Stimulated activated CD4-positive, alpha-beta T cell treated with anti-CD3 and anti-CD28 coated beads, TNF-alpha, amount 100 ng/mL, for 24 hours (primary cell): ENCODE data around the gene AMIGO2.
"Not testable (repeated sequence)": the region's sequence is repeated elsewhere in the genome, so short reads cannot be mapped to it uniquely, and the experiment has no call there.

Source experiments
- DNase-seq, 3 experiments: peaks; one replicate each; pipeline ENCODE4 v3.0.0-alpha.2; 2020; ENCODE audit warnings: low read depth in 3 of 3

The AMIGO2 gene, protein sequence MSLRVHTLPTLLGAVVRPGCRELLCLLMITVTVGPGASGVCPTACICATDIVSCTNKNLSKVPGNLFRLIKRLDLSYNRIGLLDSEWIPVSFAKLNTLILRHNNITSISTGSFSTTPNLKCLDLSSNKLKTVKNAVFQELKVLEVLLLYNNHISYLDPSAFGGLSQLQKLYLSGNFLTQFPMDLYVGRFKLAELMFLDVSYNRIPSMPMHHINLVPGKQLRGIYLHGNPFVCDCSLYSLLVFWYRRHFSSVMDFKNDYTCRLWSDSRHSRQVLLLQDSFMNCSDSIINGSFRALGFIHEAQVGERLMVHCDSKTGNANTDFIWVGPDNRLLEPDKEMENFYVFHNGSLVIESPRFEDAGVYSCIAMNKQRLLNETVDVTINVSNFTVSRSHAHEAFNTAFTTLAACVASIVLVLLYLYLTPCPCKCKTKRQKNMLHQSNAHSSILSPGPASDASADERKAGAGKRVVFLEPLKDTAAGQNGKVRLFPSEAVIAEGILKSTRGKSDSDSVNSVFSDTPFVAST

DNA sequence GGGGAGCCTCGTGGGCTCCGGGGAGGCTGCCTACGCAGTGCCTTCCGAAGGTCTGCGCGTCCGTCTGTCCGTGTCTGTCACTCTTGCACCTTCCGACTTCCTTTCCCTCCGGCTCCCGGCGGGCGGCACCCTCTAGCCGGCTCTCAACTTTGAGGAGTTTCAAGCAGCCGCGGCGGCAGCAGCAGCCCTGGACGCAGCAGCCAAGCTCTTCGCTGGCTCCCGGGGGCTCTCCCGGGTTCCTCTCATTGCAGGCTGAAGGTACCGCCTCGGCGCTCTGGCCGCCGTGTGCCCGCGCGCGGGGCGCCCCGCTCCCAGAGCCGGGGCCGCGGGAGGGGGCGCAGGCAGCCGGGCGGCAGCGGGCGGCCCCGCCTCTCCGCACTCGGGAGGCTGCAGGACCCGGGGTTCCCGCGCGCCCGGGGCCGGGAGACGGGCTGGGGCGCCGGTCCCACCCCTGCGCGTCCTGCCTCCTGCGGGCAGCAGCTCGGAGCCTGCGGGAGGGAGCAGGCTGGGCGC is at the start of gene AMIGO2, which contains the start of gene PCED1B:
Gene AMIGO2, minus strand, starts transcription at position 492 of the 513 bp plus-strand sequence. CDS start 957 bp downstream, outside the sequence.
Gene PCED1B, plus strand, starts transcription at position 154 of the 513 bp plus-strand sequence. CDS start 155,443 bp downstream, outside the sequence.
- DNase-seq, result peak; percentile 28 to 72 (median 51)

DNA sequence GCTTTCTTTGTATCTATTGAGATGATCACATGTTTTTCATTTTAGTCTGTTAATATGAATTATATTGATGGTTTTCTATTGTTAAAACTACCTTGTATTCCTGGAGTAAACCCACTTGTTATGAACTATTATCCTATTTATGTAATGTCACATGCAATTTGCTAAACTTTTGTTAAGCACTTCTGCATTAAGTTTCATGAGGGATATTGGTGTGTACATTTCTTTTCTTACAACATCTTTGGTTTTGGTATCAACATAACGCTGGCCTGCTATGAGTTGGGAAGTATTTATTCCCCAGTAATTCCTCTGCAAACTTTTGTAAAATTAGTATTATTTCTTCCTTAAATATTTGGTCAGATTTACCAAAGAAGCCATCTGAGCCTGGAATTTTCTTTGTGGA is 46.5 kb upstream of the AMIGO2 start:
- DNase-seq, result no peak

DNA sequence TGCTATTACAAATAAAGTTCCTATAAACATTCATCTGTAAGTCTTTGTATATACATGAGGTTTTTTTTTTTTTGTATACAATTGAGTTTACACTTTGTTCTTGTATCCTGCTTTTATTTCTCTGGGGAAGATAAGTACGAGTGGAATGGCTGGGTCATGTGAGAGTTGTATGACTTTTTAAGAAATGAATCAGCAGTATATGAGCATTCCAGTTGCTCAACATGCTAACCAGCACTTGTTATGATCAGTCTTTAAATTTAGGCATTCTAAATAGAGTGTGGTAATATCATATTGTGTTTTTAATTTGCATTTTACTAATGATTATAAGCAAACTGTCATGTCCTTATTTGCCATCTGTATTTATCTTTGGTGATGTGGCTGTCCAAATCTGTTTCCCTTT is 44.7 kb upstream of the AMIGO2 start:
- no peak for DNase-seq

DNA sequence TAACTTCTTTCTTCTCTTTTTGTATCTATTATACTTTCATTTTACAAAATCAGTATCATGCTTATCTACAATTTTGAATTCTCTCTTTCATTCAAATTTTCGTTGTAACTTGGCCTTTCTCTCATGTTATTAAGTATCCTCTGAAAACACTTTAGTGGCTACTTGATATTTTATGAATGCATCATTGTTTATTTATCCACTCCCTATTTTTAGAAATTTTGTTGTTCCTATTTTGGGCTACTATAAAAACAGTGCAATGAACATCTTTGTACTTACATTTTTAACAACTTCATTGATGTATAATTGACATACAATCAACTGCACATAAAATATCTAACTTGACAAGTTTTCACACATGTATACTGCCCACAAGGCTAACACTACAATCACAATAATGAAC is 44.0 kb upstream of the AMIGO2 start:
- DNase-seq, result no peak

DNA sequence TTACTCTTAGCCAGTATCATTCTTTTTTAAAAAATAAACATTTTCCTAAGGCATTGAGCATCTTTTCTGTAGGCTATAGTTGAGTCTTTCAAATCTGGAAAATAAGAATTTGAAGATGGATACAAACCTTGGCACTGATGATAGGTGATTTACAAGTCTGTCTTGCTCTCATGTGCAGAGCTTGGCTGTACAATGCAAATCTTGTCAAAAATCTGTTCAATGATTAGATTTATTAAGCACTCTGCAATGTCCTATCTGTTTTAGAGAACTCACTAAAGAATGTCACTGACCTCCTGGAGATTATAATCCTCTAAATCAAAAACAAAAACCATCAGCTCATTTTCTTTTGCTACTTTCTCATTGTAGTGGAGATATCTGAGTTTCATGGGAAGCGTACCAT is 42.8 kb upstream of the AMIGO2 start:
- no peak for DNase-seq

DNA sequence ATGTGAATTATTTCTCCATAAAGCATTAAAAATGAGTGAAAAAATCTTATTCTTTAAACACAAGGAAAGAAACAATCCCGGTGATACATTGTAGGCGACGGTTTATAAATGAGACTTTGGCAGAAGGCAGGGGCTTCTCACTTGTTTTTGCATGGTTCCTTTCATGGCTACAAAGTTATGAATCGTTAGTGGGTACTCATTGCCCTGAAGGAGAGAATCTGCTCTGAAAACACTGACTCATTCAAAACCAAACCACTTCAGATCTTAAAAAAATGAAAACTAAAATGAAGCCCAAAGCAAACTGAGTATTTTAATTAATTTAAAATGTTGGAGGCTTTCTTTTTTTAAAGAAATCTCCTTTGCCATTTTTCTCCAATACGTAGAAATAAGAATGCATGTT is 41.4 kb upstream of the AMIGO2 start:
- DNase-seq, result no peak

DNA sequence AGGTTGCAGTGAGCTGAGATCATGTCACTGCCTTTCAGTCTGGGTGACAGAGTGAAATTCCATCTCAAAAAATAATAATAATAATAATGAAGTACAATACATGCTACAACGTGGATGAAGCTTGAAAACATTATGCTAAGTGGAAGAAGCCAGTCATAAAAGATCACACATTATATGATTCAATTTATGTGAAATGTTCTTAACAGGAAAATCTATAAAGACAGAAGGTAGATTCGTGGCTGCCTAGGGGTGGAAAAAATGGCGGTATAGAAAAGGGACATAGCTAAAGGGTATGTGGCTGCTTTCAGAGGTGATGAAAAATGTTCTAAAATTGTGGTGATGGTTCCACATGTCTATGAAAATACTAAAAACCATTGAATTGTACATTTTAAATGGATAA is 41.0 kb upstream of the AMIGO2 start:
- DNase-seq, result no peak

DNA sequence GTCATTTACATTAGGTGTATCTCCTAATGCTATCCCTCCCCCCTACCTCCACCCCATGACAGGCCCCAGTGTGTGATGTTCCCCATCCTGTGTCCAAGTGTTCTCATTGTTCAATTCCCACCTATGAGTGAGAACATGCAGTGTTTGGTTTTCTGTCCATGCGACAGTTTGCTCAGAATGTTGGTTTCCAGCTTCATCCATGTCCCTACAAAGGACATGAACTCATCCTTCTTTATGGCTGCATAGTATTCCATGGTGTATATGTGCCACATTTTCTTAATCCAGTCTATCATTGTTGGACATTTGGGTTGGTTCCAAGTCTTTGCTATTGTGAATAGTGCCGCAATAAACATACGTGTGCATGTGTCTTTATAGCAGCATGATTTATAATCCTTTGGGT is 37.5 kb upstream of the AMIGO2 start:
- not testable (repeated sequence) for DNase-seq

DNA sequence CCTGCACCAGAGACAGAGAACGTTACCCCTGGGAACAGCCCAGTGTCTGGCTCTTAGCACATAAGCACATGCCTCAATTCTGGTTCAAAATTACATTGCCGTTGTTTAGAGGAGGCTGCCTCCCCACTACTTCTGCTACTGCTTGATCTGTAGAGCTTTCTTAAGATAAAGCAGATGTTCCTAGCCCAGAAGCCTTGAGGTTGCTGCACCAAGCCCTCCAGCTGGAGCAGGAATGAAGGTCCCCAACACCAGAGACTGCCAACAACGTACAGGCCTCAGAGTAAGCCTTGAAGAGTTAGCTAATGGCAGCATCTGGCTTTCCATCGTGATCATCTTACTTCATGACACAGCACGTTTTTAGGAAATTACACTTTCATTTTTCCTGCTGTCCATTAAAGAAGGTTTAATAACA is 34.7 kb upstream of the AMIGO2 start:
- DNase-seq, result no peak

DNA sequence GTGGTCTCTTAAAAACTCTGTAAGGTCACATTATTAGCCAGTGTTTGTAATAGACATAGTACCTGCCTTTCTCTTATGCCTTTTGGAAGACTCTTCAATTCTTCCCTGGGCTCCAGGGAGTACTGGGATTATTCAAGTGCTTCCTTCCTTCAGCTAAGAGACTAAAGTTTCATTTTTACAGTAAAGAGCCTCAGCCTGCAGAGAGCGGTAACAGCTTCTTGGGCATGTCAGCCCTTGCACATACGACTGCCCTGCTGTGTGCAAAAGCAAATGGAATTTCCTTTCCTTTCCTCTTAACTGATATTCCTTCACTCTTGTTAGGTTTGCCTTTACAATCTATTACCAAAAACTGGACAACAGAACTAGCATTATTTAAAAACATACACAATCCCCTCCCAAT is 32.9 kb upstream of the AMIGO2 start:
- DNase-seq, result no peak

DNA sequence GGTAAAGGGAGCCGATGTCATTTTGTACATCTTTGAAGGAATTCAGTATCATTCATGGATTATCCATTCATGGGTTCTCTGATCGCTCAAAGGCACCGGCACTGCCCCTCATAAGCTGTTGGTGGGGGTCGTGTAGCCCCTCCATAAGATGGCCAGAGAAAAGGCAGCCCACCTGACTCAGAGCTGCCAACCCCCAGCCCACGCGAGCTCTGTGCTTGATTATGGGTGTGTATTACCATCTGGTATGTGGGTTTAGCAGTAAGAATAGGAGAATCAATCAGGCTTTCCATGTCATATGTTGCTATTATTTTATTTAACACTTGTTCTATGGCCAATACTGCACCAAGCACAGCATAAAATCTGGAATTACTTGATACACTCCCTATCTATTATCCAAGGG is 32.1 kb upstream of the AMIGO2 start:
- DNase-seq, result no peak

DNA sequence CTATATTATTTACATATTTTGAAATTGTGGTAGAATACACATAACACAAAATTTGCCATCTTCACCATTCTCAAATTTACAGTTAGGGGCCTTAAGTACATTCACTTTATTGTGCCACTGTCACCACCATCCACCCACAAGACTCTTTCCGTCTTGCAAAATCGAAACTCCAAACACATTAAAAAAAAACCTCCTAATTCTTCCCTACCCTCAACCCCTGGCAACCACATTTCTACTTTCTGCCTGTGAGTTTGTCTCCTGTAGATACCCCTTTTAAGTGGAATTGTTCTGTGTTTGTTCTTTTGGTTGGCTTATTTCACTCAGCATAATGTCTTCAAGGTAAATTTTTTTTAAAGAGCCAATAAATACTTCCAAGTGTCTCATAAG is 31.6 kb upstream of the AMIGO2 start:
- no peak for DNase-seq

DNA sequence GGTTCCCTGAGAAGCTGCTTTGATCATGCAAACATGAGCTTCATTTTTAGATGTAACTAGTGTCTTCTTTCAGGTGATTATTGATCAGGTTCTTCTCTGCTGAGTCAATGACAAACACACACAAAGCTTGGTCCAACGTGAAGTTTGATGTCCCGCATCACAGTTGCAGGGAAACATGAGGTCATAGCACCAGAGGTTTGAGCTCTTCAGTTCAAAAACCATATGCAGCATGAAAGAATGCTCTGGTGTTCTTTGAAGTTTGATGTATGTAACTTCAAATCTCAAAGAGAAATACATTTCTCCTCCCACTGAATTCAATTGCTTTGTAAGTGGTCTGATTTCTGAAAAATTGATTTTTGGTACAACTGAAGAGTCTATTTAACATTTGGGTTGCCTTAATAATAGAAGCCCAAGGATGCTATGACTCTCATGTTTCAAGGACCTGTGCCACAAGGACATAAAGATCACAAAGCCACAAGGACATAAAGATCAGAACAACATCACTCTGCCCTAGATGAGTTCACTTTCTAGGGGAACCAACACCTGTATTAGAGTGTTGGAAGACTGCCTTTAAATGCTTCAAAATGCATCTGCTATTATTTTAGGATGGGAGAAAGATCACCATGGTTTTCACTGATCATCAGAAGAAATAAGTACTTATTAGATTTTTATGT is 31.1 kb upstream of the AMIGO2 start:
- DNase-seq, result no peak

DNA sequence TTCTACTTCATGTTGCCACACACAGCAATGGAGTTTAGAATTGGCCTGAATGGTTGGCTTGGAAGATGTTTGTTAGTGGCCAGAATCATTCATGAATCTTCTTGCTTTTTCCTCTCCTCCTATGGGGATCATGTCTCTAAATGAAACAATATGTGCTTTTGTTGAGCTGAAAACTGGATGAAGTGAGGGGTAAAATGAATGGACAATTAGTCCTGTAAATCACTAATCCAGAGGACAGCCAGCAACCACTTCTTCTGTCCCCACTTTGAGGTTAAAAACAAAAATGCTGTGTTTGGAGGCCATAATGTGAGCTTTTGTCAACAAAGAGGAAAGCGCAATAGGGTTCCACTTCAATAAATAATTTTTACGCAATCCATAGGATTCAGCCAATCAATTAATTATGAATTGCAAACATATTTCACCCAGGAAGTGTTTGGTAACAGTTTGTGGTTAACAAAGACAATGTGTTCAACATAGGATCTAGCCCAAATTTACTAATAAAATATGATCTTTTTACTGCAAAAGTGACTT is 30.3 kb upstream of the AMIGO2 start:
- DNase-seq, result no peak

DNA sequence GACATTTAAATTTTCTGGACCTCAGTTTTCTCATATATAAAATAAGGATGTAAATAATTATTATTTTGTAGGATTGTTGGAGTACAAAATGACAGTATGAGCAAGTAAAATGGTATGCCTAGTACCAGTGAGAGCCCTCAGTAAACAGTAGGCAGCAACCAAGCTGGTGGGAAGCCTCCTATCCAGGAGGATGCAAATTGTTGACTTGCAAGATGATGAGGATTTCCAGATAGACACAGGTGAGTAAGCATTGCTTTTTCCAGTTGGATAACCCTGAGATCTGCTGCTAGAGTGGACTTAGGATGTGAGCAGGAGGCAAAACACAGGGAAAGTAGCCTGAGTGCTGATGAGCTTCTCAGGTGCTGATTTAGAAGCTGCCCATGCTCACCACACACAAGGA is 28.2 kb upstream of the AMIGO2 start:
- no peak for DNase-seq

DNA sequence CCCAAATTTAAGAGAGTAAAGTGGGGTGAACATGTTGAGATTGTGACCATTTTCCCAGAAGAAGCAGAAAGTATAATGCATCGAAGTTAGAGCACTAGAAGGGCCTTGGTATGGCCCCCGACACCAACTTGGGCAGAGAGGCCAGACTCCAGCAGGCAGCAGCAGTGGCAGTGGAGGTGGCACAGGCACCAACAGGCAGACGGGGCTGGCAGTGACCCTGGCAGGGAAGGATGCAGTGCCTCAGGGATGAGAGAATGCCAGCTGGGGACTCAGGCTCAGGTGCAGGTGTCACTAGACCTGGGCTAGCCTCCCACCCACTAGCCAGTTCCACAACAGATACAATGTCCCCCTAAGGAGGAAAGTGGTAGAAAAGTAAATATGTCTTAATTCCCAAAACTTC is 27.7 kb upstream of the AMIGO2 start:
- DNase-seq, result no peak

DNA sequence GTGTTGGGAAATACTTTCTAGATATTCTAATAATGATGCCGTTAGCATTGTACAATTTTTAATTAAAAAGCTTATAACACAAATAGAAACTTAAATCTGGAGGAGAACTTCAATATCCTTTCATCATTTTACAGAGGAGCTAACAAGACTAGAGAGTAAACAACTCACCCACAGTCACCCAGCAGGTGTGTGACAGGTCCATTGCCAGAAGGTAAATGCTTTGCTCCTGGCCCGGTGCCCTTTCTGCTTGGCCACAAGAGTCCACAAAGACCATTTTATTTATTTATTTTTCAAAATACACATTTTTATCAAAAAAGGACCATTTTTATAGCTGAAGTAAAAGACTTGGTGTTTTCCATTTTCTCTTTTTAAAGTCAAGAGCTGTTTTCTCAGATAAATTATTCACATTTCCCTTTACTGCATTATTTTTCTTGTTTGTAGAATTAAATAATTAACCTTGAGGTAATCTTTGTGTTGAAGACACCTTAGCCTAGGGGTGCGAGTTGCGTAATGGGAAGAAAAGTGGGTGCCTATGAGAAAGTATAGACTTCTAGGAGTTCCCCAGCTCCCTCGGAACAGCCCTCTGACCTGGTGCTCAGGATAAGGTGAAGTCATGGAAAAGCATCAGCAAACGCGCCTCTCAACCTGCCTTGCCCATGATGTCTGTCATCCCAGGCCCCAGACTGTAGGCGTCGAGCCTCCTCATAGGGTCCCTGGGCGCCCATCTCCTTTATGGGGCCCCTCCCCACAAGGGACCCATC is 26.3 kb upstream of the AMIGO2 start:
- no peak for DNase-seq

DNA sequence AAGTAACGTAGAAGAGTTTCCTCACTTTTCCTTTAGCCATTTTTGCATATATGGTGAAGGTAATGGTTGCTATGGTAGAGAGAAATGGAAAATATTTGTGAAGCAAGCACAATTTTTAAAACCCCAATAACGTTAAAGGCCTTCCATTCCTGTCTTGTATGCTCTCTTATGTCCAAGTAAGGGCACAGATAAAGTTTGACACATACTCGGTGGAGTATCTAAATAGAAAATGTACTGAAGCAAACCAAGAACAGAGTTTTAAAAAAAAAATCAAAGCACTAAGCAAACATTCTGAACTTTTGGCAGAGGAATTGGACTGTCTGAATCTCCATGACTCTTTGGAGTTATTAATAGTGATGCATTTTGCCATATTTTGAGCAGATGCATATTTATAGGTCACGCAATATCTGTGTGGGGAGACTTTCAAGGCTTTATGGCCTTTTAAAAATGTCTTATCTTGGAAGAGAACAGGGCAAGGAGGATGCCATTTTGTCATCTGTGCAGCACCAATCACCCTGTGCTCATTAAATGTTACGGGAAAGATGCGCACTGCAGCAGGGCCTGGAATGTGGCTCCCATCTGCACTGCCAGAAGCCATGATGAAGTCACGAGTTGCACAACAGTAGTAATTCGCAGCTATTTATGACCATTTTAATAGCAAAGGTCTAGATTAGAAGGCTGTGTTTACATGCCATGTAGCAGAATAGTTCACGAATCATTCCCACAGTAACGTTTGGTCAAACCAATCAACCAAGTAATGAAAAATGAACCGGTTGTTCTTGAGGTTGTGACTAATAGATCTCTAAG is 23.3 kb upstream of the AMIGO2 start:
- no peak for DNase-seq

DNA sequence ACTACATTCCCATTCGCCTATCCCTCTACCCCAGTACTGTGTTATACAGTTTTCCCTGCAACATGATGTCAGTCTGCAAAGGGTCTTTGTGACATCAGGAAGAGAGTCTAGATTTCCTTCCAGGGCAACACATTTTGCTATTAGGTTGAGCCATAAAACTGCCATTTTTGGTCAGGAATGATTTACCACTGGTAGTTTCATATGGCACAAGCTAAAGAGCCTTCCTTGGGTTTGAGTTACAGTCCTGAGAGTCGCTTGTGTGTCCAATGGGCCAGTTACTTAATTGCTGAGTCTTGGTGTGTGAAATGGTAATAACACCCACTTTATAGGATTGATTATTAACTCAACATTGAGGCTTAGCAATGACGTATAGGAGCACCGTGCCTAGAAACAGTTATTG is 22.6 kb upstream of the AMIGO2 start:
- DNase-seq, result no peak

DNA sequence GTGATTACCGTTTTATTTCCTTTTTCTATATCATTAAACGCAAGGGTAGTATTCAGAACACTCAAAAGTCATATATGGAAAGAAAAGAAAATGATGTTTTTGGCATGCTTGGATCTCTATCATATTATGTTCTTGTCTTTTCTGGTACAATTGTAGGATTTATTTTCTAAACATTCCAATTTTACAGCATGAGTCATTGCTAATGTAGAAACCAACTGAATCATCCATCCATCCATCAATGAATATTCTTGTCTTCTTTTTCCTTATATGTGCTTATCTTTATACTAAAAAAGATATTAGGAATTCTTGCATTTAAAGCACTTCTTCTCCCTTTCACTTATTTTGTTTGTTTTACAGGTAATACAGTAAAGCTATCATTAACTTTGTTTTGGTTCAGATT is 20.4 kb upstream of the AMIGO2 start:
- no peak for DNase-seq

DNA sequence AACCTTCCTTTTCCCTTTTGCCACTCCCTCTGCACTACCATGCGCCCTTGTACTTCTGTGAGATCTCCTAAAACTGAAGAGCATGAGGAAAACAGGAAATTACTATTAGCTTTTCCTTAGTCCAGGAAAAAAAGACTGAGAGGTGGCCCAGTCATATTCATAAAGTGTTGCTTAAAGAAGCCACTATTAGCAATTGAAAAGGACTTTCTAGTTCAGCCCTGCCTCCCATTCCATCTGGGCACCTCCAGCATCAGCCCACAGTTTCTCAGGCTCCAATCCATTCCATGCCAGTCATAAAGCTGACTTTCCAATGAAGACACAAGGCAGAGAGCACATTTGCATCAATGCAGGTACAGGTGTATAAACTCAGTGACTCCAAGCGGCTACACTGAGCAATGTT is 19.9 kb upstream of the AMIGO2 start:
- DNase-seq, result no peak
